ENCODE results near the gene ZBTB25.

- no peak for TF ChIP-seq GATA3 (IDR thresholded peaks at IDR 0.05; ENCODE audit: low read depth, low read length)
- TF ChIP-seq GATA2 (IDR thresholded peaks at IDR 0.05; ENCODE audit: low read depth, low read length) = no peak
These were observed 12.0 kb downstream of the ZBTB25 start for GRCh38 chr14:64491637-64492036.
